Measurements from ENCODE around the gene BPIFB6.

BPIFB6 gene

DNA sequence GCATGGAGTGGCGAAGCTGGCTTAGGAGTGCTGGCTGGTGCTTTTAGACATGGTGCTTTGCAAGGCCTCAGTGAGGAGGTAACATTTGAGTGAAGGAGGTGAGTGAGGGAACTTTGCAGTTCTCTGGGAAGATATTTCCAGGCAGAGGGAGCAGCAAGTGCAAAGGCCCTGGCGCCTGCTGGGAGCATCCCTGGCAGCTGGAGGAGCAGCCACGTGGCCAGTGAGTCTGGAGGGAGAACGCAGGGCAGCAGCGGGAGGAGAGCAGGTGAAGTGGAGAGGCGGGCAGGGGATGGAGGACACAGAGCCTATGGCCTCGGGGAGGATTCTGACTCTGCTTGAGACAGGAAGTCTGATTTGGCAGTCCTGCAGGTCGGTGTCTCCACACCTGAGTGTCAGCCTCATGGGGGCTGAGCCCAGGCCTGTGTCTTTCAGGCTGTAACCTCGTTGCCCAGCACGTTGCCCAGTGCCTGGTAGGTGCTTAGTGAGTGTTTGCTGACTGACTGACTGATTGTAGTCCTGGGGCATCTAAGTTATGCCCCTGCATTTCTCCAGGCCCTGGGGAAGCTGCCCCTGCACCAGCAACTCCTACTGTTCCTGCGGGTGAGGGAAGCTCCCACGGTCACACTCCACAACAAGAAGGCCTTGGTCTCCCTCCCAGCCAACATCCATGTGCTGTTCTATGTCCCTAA lies 36.9 kb downstream of the BPIFB6 start:
- H3K4me3 Mint-ChIP-seq: no peak overlapping the region
- H3K27ac Mint-ChIP-seq: no peak overlapping the region
- H3K27me3 Mint-ChIP-seq: no peaks in the 10 kb centered on the region
- no peaks in the 10 kb centered on the region for H3K9me3 Mint-ChIP-seq
- H3K4me1 Mint-ChIP-seq (ENCODE audit: low read depth): peaks cover 8% of the 10 kb centered on the region
- no peaks in the 10 kb centered on the region for H3K36me3 Mint-ChIP-seq (ENCODE audit: low read depth)
- no peak for DNase-seq

- no peaks in the 10 kb centered on the region for H3K27me3 Mint-ChIP-seq
- H3K9me3 Mint-ChIP-seq: no peaks in the 10 kb centered on the region
- DNase-seq: no peak
- no peak overlapping the region for H3K27ac Mint-ChIP-seq
- H3K4me3 Mint-ChIP-seq: no peak overlapping the region
- peaks cover 8% of the 10 kb centered on the region for H3K4me1 Mint-ChIP-seq (ENCODE audit: low read depth)
- no peaks in the 10 kb centered on the region for H3K36me3 Mint-ChIP-seq (ENCODE audit: low read depth)
Measured at GRCh38 chr20:33069673-33070072, 38.2 kb downstream of the BPIFB6 start.

DNA sequence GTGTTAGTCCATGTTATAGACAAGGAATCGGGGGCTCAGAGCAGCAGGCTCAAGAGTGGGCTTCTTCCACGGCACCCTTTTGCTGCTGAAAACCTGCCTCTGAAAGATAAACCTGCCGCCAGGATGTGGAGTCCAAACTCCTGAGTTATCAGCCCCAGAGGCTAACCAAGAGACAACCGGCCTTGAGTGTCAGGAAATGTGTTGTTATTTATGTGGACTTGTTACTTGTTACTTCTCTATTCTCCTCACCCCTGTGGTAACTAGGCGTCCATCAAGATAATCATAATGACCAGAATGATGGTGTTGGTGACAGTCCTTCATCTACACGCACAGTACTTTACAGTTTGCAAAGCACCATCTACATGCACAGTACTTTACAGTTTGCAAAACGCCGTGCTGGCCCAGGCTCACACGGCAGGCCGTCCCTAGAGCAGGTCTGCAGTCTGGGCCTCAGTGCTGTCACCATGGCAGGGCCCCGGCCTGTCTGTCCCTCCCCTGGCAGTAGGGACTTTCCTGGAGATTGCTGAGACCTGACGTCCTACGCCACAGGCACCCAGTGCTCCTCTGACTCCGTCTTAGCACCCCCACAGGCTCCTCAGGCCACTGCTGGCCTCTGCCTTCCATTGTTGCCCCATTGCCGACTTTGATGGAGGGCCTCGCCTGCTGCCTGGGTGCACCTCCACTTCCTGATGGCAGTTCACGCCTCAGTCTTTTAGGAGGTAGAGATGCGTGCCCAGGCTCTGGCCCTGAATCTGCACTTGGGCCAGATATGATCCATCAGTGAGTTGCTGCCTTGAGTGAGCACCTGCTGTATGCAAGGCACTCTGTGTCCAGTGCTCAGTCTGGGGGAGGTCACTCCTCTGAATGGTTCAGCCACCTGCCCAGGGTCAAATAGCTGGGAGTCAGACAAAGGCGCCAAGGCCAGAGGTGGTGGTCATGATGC lies 38.9 kb downstream of the BPIFB6 start:
- Mint-ChIP-seq H3K4me3 (no peak overlapping the region), H3K36me3 (ENCODE audit: low read depth) (no peaks in the 10 kb centered on the region), H3K27me3 (no peaks in the 10 kb centered on the region), H3K9me3 (no peaks in the 10 kb centered on the region), H3K4me1 (ENCODE audit: low read depth) (peaks cover 8% of the 10 kb centered on the region), H3K27ac (no peak overlapping the region)
- DNase-seq: no peak

GRCh38 chr20:33071198-33071597 lies 39.8 kb downstream of the BPIFB6 start:
- no peaks in the 10 kb centered on the region for H3K9me3 Mint-ChIP-seq
- H3K27me3 Mint-ChIP-seq: no peaks in the 10 kb centered on the region
- H3K27ac Mint-ChIP-seq: no peak overlapping the region
- no peaks in the 10 kb centered on the region for H3K36me3 Mint-ChIP-seq (ENCODE audit: low read depth)
- no peak overlapping the region for H3K4me3 Mint-ChIP-seq
- DNase-seq: no peak
- peaks cover 8% of the 10 kb centered on the region for H3K4me1 Mint-ChIP-seq (ENCODE audit: low read depth)

- H3K36me3 Mint-ChIP-seq (ENCODE audit: low read depth): no peaks in the 10 kb centered on the region
- no peaks in the 10 kb centered on the region for H3K27me3 Mint-ChIP-seq
- H3K4me3 Mint-ChIP-seq: no peak overlapping the region
- H3K27ac Mint-ChIP-seq: no peak overlapping the region
- H3K9me3 Mint-ChIP-seq: no peaks in the 10 kb centered on the region
- H3K4me1 Mint-ChIP-seq (ENCODE audit: low read depth): peaks cover 8% of the 10 kb centered on the region
- no peak for DNase-seq
Measured at GRCh38 chr20:33072362-33072761, 40.9 kb downstream of the BPIFB6 start.

- H3K9me3 Mint-ChIP-seq: no peaks in the 10 kb centered on the region
- H3K27ac Mint-ChIP-seq: no peak overlapping the region
- no peaks in the 10 kb centered on the region for H3K27me3 Mint-ChIP-seq
- DNase-seq: no peak
- H3K36me3 Mint-ChIP-seq (ENCODE audit: low read depth): no peaks in the 10 kb centered on the region
- H3K4me3 Mint-ChIP-seq: no peak overlapping the region
- H3K4me1 Mint-ChIP-seq (ENCODE audit: low read depth): peaks cover 7% of the 10 kb centered on the region
Measured at GRCh38 chr20:33072813-33073212, 41.4 kb downstream of the BPIFB6 start.

GRCh38 chr20:33074675-33075074 lies 43.2 kb downstream of the BPIFB6 start:
- DNase-seq: no peak
- Mint-ChIP-seq H3K9me3 (no peaks in the 10 kb centered on the region), H3K27me3 (no peaks in the 10 kb centered on the region), H3K27ac (no peak overlapping the region), H3K4me3 (no peak overlapping the region), H3K36me3 (ENCODE audit: low read depth) (no peaks in the 10 kb centered on the region), H3K4me1 (ENCODE audit: low read depth) (no peaks in the 10 kb centered on the region)

GRCh38 chr20:33075281-33075680 lies 43.8 kb downstream of the BPIFB6 start:
- Mint-ChIP-seq H3K27ac (no peak overlapping the region), H3K4me1 (ENCODE audit: low read depth) (no peaks in the 10 kb centered on the region), H3K36me3 (ENCODE audit: low read depth) (no peaks in the 10 kb centered on the region), H3K27me3 (no peaks in the 10 kb centered on the region), H3K4me3 (no peak overlapping the region), H3K9me3 (no peaks in the 10 kb centered on the region)
- no peak for DNase-seq

- Mint-ChIP-seq H3K27ac (no peak overlapping the region), H3K4me1 (ENCODE audit: low read depth) (no peaks in the 10 kb centered on the region), H3K9me3 (no peaks in the 10 kb centered on the region), H3K4me3 (no peak overlapping the region), H3K36me3 (ENCODE audit: low read depth) (no peaks in the 10 kb centered on the region), H3K27me3 (no peaks in the 10 kb centered on the region)
- DNase-seq: no peak
Measured at GRCh38 chr20:33076662-33077372, 45.4 kb downstream of the BPIFB6 start.

DNA sequence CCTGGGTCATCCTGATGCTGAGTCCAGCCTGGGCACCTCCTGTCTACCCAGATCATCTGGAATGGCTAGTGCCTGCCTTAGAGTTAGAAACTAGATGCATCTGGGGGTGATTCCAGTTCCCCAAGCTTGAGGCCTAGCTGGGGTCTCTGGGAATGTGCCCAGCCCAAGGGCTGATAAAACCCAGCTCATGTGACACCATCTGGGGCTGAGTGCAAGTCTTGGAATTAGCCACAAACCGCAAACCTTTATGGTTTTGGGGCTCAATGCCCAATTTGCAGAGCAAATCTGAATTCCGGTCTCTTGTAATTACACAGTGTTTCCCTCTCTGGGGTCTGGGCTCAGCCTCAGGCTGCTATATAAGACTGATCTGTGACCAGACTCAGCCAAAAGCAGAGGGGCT lies 47.8 kb downstream of the BPIFB6 start, which contains the start of gene BPIFB4:
Gene BPIFB4, plus strand, starts transcription at position 385 of the 400 bp plus-strand sequence. CDS start 1,884 bp downstream, outside the sequence.
- Mint-ChIP-seq H3K36me3 (ENCODE audit: low read depth) (no peaks in the 10 kb centered on the region), H3K4me1 (ENCODE audit: low read depth) (no peaks in the 10 kb centered on the region), H3K27ac (no peak within 1 kb of the TSS), H3K9me3 (no peaks in the 10 kb centered on the region), H3K4me3 (no peak within 1 kb of the TSS), H3K27me3 (no peaks in the 10 kb centered on the region)
- DNase-seq: no peak

DNA sequence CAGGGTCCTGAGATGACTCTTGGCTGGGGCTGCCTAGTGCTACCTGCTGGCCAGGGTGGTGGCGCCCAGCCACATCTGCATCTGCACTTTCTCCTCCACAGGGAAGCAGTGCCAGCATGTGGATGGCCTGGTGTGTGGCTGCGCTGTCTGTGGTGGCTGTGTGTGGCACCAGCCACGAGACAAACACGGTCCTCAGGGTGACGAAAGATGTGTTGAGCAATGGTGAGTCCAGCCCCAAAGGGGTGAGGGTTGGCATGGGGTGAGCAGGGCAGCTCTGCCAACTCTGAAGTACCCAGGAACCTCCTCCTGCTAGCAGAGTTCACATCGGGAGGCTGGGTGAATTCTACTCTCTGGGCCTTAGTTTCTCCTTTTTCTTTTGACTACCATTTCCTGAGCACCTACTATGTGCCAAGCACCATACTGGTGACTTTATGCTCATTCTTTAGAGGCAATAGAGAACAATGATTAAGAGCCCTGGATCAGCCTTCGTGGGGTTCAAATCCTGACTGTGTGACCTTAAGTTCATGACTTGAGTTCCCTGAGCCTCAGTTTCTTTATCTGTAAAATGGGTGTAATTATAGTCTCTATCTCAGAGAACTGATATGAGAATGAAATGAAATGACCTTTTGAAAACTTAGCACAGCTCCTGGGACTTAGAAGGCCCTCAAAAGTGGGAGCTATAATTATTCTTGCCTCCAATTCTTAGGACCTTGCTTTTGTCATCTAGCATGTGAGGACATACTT lies 50.1 kb downstream of the BPIFB6 start:
- Mint-ChIP-seq H3K9me3 (no peaks in the 10 kb centered on the region), H3K4me1 (ENCODE audit: low read depth) (no peaks in the 10 kb centered on the region), H3K36me3 (ENCODE audit: low read depth) (no peaks in the 10 kb centered on the region), H3K27me3 (no peaks in the 10 kb centered on the region), H3K4me3 (no peak overlapping the region), H3K27ac (no peak overlapping the region)
- no peak for DNase-seq

- H3K36me3 Mint-ChIP-seq (ENCODE audit: low read depth): no peaks in the 10 kb centered on the region
- no peak overlapping the region for H3K4me3 Mint-ChIP-seq
- no peaks in the 10 kb centered on the region for H3K9me3 Mint-ChIP-seq
- H3K4me1 Mint-ChIP-seq (ENCODE audit: low read depth): no peaks in the 10 kb centered on the region
- no peak for DNase-seq
- no peak overlapping the region for H3K27ac Mint-ChIP-seq
- H3K27me3 Mint-ChIP-seq: no peaks in the 10 kb centered on the region
Measured at GRCh38 chr20:33082546-33082945, 51.1 kb downstream of the BPIFB6 start.

- Mint-ChIP-seq H3K27me3 (no peaks in the 10 kb centered on the region), H3K36me3 (ENCODE audit: low read depth) (no peaks in the 10 kb centered on the region), H3K4me3 (no peak overlapping the region), H3K9me3 (no peaks in the 10 kb centered on the region), H3K27ac (no peak overlapping the region), H3K4me1 (ENCODE audit: low read depth) (no peaks in the 10 kb centered on the region)
- no peak for DNase-seq
Measured at GRCh38 chr20:33083544-33084340, 52.3 kb downstream of the BPIFB6 start.
